Measurements from ENCODE around the gene KCNE3. TPM values are rescaled to one million over a fixed set of nuclear protein-coding genes. Genes with fewer than 3 reads are reported as not detected.
A peak's percentile ranks its signal among the peaks of the same experiment; 100 is the strongest.

Gene KCNE3
- total RNA-seq, 1 donor, result 1.8 TPM

- Histone ChIP-seq H2AFZ (ENCODE audit: low read length) (no peak overlapping the region), H3K4me2 (ENCODE audit: insufficient read depth, low read length) (no peak overlapping the region), H3K4me3 (ENCODE audit: insufficient read depth, low read length) (no peak overlapping the region)
Measured at GRCh38 chr11:74444173-74444826, 23.0 kb downstream of the KCNE3 start.

DNA sequence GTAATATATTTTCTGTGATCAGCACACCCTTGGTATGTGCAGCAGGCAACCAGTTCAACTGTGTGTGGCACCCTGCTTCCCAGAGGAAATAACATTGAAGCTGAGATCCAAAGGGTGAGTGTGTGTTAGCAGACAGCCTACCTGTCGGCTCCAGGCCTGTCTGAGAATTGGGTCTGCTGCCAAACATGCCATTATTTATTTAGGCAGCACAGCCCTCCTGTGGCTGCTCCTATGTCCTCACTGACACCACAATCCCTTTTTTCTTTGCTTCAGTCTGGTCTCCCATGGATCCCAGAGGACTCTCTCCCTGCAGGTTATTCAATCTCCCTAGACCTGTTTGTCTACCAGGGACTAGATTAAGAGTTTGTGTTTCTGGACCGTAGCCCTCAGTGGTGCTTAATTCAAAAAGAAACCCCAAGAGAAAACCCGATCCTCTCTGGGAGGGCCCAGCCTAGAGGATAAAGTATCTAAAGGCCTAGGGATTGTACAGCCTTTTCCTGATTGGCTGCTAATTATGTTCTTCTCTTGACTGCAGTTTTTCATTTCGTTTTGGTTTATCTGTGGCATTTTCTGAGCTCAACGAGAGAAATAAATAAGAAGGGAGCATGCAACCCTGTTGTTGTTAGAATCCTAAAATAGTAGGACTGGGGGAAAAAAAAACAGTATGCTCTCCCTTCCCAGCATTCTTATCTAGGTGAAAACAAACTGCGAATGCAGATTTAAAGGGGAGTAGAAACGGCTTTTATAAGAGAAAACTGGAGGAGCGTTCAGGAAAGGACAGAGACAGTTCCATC lies 24.1 kb downstream of the KCNE3 start:
- Histone ChIP-seq H3K27me3 (ENCODE audit: insufficient read depth, low read length) (no peaks in the 10 kb centered on the region), H3K4me3 (ENCODE audit: insufficient read depth, low read length) (peak overlapping the region; percentile 7), H4K20me1 (ENCODE audit: insufficient read depth, low read length) (no peaks in the 10 kb centered on the region), H3K79me2 (ENCODE audit: insufficient read depth, low read length) (no peaks in the 10 kb centered on the region), H3K9me3 (ENCODE audit: low read depth, low read length) (no peaks in the 10 kb centered on the region), H3K4me2 (ENCODE audit: insufficient read depth, low read length) (peak overlapping the region; percentile 40), H3K36me3 (ENCODE audit: insufficient read depth, low read length) (no peaks in the 10 kb centered on the region), H3K4me1 (ENCODE audit: insufficient read depth, low read length) (peaks cover 11% of the 10 kb centered on the region), H3K27ac (ENCODE audit: low read depth, low read length) (no peak overlapping the region), H2AFZ (ENCODE audit: low read length) (peak overlapping the region; percentile 53)
- TF ChIP-seq, protein P1, sequence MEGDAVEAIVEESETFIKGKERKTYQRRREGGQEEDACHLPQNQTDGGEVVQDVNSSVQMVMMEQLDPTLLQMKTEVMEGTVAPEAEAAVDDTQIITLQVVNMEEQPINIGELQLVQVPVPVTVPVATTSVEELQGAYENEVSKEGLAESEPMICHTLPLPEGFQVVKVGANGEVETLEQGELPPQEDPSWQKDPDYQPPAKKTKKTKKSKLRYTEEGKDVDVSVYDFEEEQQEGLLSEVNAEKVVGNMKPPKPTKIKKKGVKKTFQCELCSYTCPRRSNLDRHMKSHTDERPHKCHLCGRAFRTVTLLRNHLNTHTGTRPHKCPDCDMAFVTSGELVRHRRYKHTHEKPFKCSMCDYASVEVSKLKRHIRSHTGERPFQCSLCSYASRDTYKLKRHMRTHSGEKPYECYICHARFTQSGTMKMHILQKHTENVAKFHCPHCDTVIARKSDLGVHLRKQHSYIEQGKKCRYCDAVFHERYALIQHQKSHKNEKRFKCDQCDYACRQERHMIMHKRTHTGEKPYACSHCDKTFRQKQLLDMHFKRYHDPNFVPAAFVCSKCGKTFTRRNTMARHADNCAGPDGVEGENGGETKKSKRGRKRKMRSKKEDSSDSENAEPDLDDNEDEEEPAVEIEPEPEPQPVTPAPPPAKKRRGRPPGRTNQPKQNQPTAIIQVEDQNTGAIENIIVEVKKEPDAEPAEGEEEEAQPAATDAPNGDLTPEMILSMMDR (IDR thresholded peaks at IDR 0.05; ENCODE audit: extremely low read depth, low read depth, low read length), result peak; percentile 10
- DNase-seq (ENCODE audit: insufficient read length, low spot score, missing footprints), result no peak

More at GRCh38 chr11:74444173-74444826, 23.0 kb downstream of the KCNE3 start:
- no peak for DNase-seq (ENCODE audit: insufficient read length, low spot score, missing footprints)
- H3K36me3 ChIP-seq (ENCODE audit: insufficient read depth, low read length), result no peaks in the 10 kb centered on the region
- H4K20me1 ChIP-seq (ENCODE audit: insufficient read depth, low read length), result no peaks in the 10 kb centered on the region
- no peak overlapping the region for H3K27ac ChIP-seq (ENCODE audit: low read depth, low read length)
- H3K79me2 ChIP-seq (ENCODE audit: insufficient read depth, low read length), result no peaks in the 10 kb centered on the region
- H3K9me3 ChIP-seq (ENCODE audit: low read depth, low read length), result no peaks in the 10 kb centered on the region
- TF ChIP-seq, protein P1 (IDR thresholded peaks at IDR 0.05; ENCODE audit: extremely low read depth, low read depth, low read length), result no peak
- H3K4me1 ChIP-seq (ENCODE audit: insufficient read depth, low read length), result peaks cover 14% of the 10 kb centered on the region
- no peaks in the 10 kb centered on the region for H3K27me3 ChIP-seq (ENCODE audit: insufficient read depth, low read length)

DNA sequence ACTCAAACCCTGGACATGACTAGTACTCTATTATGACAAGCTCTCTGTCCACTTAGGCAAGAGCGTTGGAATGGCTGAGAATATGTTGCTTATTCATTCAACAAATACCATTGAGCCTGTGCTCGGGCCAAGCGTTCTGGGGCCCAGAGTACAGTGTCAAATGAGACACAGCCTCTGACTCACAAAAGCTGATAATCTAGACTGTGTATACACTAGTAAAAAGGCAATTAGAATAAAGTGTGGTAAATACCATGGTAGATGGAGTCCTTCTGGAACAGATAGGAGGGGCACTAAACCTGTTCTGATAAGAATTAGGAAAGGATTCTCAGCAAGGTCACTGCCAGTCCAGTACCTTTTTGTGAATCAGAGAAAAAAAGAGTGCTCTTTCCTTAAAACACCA lies 24.7 kb downstream of the KCNE3 start:
- H4K20me1 ChIP-seq (ENCODE audit: insufficient read depth, low read length), result no peaks in the 10 kb centered on the region
- no peak overlapping the region for H3K4me3 ChIP-seq (ENCODE audit: insufficient read depth, low read length)
- H3K27me3 ChIP-seq (ENCODE audit: insufficient read depth, low read length), result no peaks in the 10 kb centered on the region
- no peaks in the 10 kb centered on the region for H3K79me2 ChIP-seq (ENCODE audit: insufficient read depth, low read length)
- no peaks in the 10 kb centered on the region for H3K36me3 ChIP-seq (ENCODE audit: insufficient read depth, low read length)
- TF ChIP-seq, protein P1 (IDR thresholded peaks at IDR 0.05; ENCODE audit: extremely low read depth, low read depth, low read length), result no peak
- peaks cover 12% of the 10 kb centered on the region for H3K4me1 ChIP-seq (ENCODE audit: insufficient read depth, low read length)
- no peak overlapping the region for H3K4me2 ChIP-seq (ENCODE audit: insufficient read depth, low read length)
- no peak overlapping the region for H2AFZ ChIP-seq (ENCODE audit: low read length)
- H3K27ac ChIP-seq (ENCODE audit: low read depth, low read length), result no peak overlapping the region
- no peak for DNase-seq (ENCODE audit: insufficient read length, low spot score, missing footprints)
- no peaks in the 10 kb centered on the region for H3K9me3 ChIP-seq (ENCODE audit: low read depth, low read length)

DNA sequence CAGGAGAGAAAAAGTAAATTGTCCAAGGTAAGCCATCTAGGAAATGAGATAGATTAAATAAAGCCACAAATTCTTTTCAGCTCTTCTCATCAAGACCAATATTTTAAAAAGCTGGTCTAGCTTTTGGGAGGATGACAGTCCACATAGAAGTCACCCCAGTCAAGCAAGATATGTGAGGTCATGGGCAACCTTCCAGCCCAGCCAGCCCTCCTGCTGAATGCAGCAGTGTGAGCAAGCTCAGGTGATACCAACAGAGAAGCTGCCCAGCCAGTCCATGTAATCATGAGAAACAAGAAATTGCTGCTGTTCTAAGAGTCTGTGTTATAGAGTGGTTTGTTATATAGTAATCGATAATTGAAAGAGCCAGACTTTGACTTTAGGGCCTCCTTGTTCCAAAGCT lies 28.7 kb downstream of the KCNE3 start:
- H3K79me2 ChIP-seq (ENCODE audit: insufficient read depth, low read length), result no peaks in the 10 kb centered on the region
- H3K27me3 ChIP-seq (ENCODE audit: insufficient read depth, low read length), result no peaks in the 10 kb centered on the region
- DNase-seq (ENCODE audit: insufficient read length, low spot score, missing footprints), result no peak
- H2AFZ ChIP-seq (ENCODE audit: low read length), result no peak overlapping the region
- no peaks in the 10 kb centered on the region for H3K9me3 ChIP-seq (ENCODE audit: low read depth, low read length)
- no peaks in the 10 kb centered on the region for H3K36me3 ChIP-seq (ENCODE audit: insufficient read depth, low read length)
- no peaks in the 10 kb centered on the region for H4K20me1 ChIP-seq (ENCODE audit: insufficient read depth, low read length)
- H3K4me3 ChIP-seq (ENCODE audit: insufficient read depth, low read length), result no peak overlapping the region
- no peak overlapping the region for H3K4me2 ChIP-seq (ENCODE audit: insufficient read depth, low read length)
- H3K27ac ChIP-seq (ENCODE audit: low read depth, low read length), result no peak overlapping the region
- TF ChIP-seq, protein P1 (IDR thresholded peaks at IDR 0.05; ENCODE audit: extremely low read depth, low read depth, low read length), result no peak
- peaks cover 13% of the 10 kb centered on the region for H3K4me1 ChIP-seq (ENCODE audit: insufficient read depth, low read length)
